Loucy (cell line): ENCODE measurements around the gene ABT1.

Experiments
- H2AFZ ChIP-seq: fragments of 200-600 bp; sonication (generic); 2 replicates; pipeline ENCODE4 v1.6.0; 2016; ENCODE audit warnings: antibody characterized with exemption, mild to moderate bottlenecking, low read length, moderate library complexity
- H3F3A ChIP-seq: fragments of 200-600 bp; 2 replicates; pipeline ENCODE4 v1.6.0; 2016; ENCODE audit warnings: antibody characterized with exemption, low read depth, mild to moderate bottlenecking
- H3K27me3 ChIP-seq: fragments of 200-600 bp; sonication (generic); 2 replicates; pipeline ENCODE4 v1.6.1; 2014; ENCODE audit warnings: low read length, mild to moderate bottlenecking; ENCODE audit not compliant: insufficient read depth, poor library complexity, severe bottlenecking
- H3K36me3 ChIP-seq: fragments of 200-600 bp; sonication (generic); 2 replicates; pipeline ENCODE4 v1.6.1; 2016; ENCODE audit warnings: low read length; ENCODE audit not compliant: insufficient read depth
- H3K4me1 ChIP-seq: fragments of 200-600 bp; sonication (generic); 2 replicates; pipeline ENCODE4 v1.5.1; 2014; ENCODE audit warnings: low read length, mild to moderate bottlenecking; ENCODE audit not compliant: insufficient read depth, poor library complexity, severe bottlenecking
- H3K4me2 ChIP-seq: fragments of 200-600 bp; sonication (generic); 2 replicates; pipeline ENCODE4 v1.6.0; 2014; ENCODE audit warnings: antibody characterized with exemption, low read length, low read depth, mild to moderate bottlenecking; ENCODE audit not compliant: poor library complexity, severe bottlenecking
- H3K4me3 ChIP-seq: fragments of 200-600 bp; sonication (generic); 2 replicates; pipeline ENCODE4 v1.5.1; 2014; ENCODE audit warnings: low read length, mild to moderate bottlenecking, mixed read lengths; ENCODE audit not compliant: poor library complexity, severe bottlenecking
- H3K79me2 ChIP-seq: fragments of 200-600 bp; sonication (generic); 2 replicates; pipeline ENCODE4 v1.6.1; 2014; ENCODE audit warnings: low read length; ENCODE audit not compliant: insufficient read depth
- H3K9ac ChIP-seq: fragments of 200-600 bp; sonication (generic); 2 replicates; pipeline ENCODE4 v1.6.0; 2014; ENCODE audit warnings: mild to moderate bottlenecking, low read depth, low read length, moderate library complexity; ENCODE audit not compliant: poor library complexity, severe bottlenecking
- H3K9me2 ChIP-seq: fragments of 200-600 bp; sonication (generic); replicated peaks from 2 replicates; pipeline ENCODE4 v1.6.1; 2016; ENCODE audit warnings: low read depth, low read length, mixed read lengths
- H3K9me3 ChIP-seq: fragments of 200-600 bp; sonication (generic); 2 replicates; pipeline ENCODE4 v1.6.1; 2014; ENCODE audit warnings: mild to moderate bottlenecking, antibody characterized with exemption, low read length, low read depth; ENCODE audit not compliant: insufficient read depth
- H4K20me1 ChIP-seq: fragments of 200-600 bp; sonication (generic); 2 replicates; pipeline ENCODE4 v1.6.0; 2014; ENCODE audit warnings: antibody characterized with exemption, low read length, mild to moderate bottlenecking; ENCODE audit not compliant: insufficient read depth, poor library complexity, severe bottlenecking
- EZH2phosphoT487 ChIP-seq: fragments of 200-600 bp; IDR thresholded peaks from 2 replicates; pipeline ENCODE4 v1.6.1; 2018; ENCODE audit warnings: antibody characterized with exemption, mild to moderate bottlenecking, moderate library complexity, borderline replicate concordance
- TF ChIP-seq, protein P1 (sequence below): fragments of 200-600 bp; sonication (generic); conservative IDR thresholded peaks from 2 replicates; pipeline ENCODE4 v1.5.1; 2014; ENCODE audit warnings: mild to moderate bottlenecking, antibody characterized with exemption, low read length

The ABT1 gene

DNA sequence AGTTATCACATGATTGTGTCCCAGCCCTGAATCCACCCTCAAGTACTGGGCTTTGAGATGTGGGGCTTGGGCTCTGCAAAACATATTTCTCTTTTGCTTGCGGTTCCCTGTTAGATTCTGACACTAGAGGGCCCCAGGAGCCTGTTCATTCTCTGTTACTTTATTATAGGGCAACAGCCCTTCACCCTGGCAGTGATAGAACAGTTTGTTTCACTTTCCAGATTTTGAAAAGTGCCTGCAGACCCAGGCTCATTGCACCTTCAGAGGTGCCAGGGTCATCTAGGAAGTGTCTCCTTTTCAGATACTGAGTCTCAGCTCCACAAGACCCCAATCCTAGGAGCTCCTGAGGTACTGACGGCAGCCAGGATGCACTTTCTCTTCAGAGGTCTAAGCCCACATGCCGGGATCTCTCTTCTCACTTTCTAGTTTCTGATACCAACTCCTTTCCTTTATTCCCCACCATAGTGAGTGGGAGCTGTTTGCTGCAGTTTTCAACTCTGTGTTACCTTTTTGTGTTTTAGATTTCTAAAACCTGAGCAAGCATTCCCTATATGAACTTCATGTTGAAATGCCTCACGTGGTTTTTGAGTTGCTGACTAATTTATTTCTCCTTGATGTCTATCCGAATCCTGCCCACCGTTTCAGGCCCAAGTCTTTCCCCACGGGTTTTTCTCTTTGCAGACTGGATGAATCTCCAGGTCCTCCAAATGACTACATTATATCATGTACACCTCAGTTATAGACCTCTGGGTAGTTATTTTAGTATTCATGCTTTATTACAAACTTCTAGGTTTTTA, 10.9 kb downstream of the ABT1 start:
- H3F3A ChIP-seq = no peaks in the 10 kb centered on the region
- no peaks in the 10 kb centered on the region for H4K20me1 ChIP-seq
- no peak overlapping the region for H3K9ac ChIP-seq
- H3K9me2 ChIP-seq = no peaks in the 10 kb centered on the region
- H3K36me3 ChIP-seq = no peaks in the 10 kb centered on the region
- H3K4me3 ChIP-seq = peak overlapping the region; percentile 40
- peaks cover 3% of the 10 kb centered on the region for H3K4me1 ChIP-seq
- H3K4me2 ChIP-seq = peak overlapping the region; percentile 56
- no peaks in the 10 kb centered on the region for H3K79me2 ChIP-seq
- H3K9me3 ChIP-seq = no peaks in the 10 kb centered on the region
- H2AFZ ChIP-seq = peak overlapping the region; percentile 85
- TF ChIP-seq, protein P1, sequence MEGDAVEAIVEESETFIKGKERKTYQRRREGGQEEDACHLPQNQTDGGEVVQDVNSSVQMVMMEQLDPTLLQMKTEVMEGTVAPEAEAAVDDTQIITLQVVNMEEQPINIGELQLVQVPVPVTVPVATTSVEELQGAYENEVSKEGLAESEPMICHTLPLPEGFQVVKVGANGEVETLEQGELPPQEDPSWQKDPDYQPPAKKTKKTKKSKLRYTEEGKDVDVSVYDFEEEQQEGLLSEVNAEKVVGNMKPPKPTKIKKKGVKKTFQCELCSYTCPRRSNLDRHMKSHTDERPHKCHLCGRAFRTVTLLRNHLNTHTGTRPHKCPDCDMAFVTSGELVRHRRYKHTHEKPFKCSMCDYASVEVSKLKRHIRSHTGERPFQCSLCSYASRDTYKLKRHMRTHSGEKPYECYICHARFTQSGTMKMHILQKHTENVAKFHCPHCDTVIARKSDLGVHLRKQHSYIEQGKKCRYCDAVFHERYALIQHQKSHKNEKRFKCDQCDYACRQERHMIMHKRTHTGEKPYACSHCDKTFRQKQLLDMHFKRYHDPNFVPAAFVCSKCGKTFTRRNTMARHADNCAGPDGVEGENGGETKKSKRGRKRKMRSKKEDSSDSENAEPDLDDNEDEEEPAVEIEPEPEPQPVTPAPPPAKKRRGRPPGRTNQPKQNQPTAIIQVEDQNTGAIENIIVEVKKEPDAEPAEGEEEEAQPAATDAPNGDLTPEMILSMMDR = peak; percentile 83
- TF ChIP-seq EZH2phosphoT487 = no peak
- H3K27me3 ChIP-seq = no peaks in the 10 kb centered on the region

- H3K9ac ChIP-seq = no peak overlapping the region
- H3K9me2 ChIP-seq = no peaks in the 10 kb centered on the region
- H3K4me1 ChIP-seq = peaks cover 3% of the 10 kb centered on the region
- H3K36me3 ChIP-seq = no peaks in the 10 kb centered on the region
- no peak overlapping the region for H3K4me3 ChIP-seq
- H4K20me1 ChIP-seq = no peaks in the 10 kb centered on the region
- no peaks in the 10 kb centered on the region for H3K9me3 ChIP-seq
- H3K4me2 ChIP-seq = no peak overlapping the region
- H3K79me2 ChIP-seq = no peaks in the 10 kb centered on the region
- no peaks in the 10 kb centered on the region for H3F3A ChIP-seq
- no peaks in the 10 kb centered on the region for H3K27me3 ChIP-seq
- TF ChIP-seq, protein P1 = no peak
- no peak for TF ChIP-seq EZH2phosphoT487
- no peak overlapping the region for H2AFZ ChIP-seq
Measured at GRCh38 chr6:26609463-26609862, 12.7 kb downstream of the ABT1 start.

GRCh38 chr6:26611599-26611998, 14.8 kb downstream of the ABT1 start:
- H4K20me1 ChIP-seq = no peaks in the 10 kb centered on the region
- TF ChIP-seq, protein P1 = no peak
- TF ChIP-seq EZH2phosphoT487 = no peak
- H3F3A ChIP-seq = no peaks in the 10 kb centered on the region
- no peaks in the 10 kb centered on the region for H3K36me3 ChIP-seq
- peaks cover 3% of the 10 kb centered on the region for H3K4me1 ChIP-seq
- H3K9me3 ChIP-seq = no peaks in the 10 kb centered on the region
- H3K27me3 ChIP-seq = no peaks in the 10 kb centered on the region
- no peak overlapping the region for H3K4me2 ChIP-seq
- H3K9ac ChIP-seq = no peak overlapping the region
- H3K79me2 ChIP-seq = no peaks in the 10 kb centered on the region
- H3K9me2 ChIP-seq = no peaks in the 10 kb centered on the region
- H3K4me3 ChIP-seq = no peak overlapping the region
- no peak overlapping the region for H2AFZ ChIP-seq
